ENCODE data around the gene SSTR3. TPM values are rescaled to one million over a fixed set of nuclear protein-coding genes. Genes with fewer than 3 reads are reported as not detected.

The SSTR3 gene
- total and polyA plus RNA-seq, 2 of the 13 experiments (the other 11 are each of a cell fraction or from before 2014, with no cell fraction given): 0.08 to 0.64 TPM

DNA sequence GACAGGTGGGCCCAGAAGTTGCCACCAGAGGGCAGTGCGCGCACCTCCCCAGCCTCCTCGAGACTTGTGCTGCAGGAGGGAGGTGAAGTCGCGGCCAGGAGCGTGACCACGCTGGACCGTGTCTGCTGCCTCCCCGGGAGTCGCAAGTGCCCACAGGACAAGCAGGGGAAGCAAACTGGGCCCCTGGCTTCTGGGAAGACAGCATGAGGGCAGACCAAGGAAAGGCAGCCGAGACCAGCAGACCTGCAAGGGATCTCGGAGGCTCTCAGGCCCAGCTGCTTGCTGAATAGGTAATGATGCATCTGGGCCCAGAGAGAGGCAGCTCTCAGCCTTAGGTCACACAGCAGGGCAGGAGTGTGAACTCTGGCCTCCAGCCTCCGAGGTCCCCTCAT is 45.6 kb downstream of the SSTR3 start (continued):
- TF ChIP-seq, protein P1, sequence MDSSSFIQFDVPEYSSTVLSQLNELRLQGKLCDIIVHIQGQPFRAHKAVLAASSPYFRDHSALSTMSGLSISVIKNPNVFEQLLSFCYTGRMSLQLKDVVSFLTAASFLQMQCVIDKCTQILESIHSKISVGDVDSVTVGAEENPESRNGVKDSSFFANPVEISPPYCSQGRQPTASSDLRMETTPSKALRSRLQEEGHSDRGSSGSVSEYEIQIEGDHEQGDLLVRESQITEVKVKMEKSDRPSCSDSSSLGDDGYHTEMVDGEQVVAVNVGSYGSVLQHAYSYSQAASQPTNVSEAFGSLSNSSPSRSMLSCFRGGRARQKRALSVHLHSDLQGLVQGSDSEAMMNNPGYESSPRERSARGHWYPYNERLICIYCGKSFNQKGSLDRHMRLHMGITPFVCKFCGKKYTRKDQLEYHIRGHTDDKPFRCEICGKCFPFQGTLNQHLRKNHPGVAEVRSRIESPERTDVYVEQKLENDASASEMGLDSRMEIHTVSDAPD (CRISPR knock-in tag; IDR thresholded peaks at IDR 0.05): no peak
- no peak for TF ChIP-seq ZNF569 (CRISPR knock-in tag; IDR thresholded peaks at IDR 0.05; ENCODE audit: borderline replicate concordance)
- TF ChIP-seq, protein P2, sequence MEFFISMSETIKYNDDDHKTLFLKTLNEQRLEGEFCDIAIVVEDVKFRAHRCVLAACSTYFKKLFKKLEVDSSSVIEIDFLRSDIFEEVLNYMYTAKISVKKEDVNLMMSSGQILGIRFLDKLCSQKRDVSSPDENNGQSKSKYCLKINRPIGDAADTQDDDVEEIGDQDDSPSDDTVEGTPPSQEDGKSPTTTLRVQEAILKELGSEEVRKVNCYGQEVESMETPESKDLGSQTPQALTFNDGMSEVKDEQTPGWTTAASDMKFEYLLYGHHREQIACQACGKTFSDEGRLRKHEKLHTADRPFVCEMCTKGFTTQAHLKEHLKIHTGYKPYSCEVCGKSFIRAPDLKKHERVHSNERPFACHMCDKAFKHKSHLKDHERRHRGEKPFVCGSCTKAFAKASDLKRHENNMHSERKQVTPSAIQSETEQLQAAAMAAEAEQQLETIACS (CRISPR knock-in tag; IDR thresholded peaks at IDR 0.05): no peak
- TF ChIP-seq ATF1 (CRISPR knock-in tag; IDR thresholded peaks at IDR 0.05): no peak
- no peak for TF ChIP-seq ZBTB46 (CRISPR knock-in tag; IDR thresholded peaks at IDR 0.05; ENCODE audit: borderline replicate concordance)
- no peak for TF ChIP-seq SP5 (CRISPR knock-in tag; IDR thresholded peaks at IDR 0.05; ENCODE audit: borderline replicate concordance, low read depth)
- TF ChIP-seq CCAR2 (optimal IDR thresholded peaks at IDR 0.05; ENCODE audit: low read depth, low read length): no peak
- no peak for TF ChIP-seq EHMT2 (IDR thresholded peaks at IDR 0.05; ENCODE audit: borderline replicate concordance, low read depth, low read length)
- no peak for TF ChIP-seq ZSCAN9 (CRISPR knock-in tag; IDR thresholded peaks at IDR 0.05; ENCODE audit: borderline replicate concordance)
- no peak for TF ChIP-seq PHB2 (IDR thresholded peaks at IDR 0.05; ENCODE audit: partially characterized antibody)
- TF ChIP-seq ZNF512B (CRISPR knock-in tag; IDR thresholded peaks at IDR 0.05; ENCODE audit: borderline replicate concordance): 0 out of 2 replicates have a peak, but pooled peaks have one; percentile 33
- no peak for TF ChIP-seq EEA1 (CRISPR knock-in tag; IDR thresholded peaks at IDR 0.05; ENCODE audit: borderline replicate concordance)
- TF ChIP-seq, protein P3, sequence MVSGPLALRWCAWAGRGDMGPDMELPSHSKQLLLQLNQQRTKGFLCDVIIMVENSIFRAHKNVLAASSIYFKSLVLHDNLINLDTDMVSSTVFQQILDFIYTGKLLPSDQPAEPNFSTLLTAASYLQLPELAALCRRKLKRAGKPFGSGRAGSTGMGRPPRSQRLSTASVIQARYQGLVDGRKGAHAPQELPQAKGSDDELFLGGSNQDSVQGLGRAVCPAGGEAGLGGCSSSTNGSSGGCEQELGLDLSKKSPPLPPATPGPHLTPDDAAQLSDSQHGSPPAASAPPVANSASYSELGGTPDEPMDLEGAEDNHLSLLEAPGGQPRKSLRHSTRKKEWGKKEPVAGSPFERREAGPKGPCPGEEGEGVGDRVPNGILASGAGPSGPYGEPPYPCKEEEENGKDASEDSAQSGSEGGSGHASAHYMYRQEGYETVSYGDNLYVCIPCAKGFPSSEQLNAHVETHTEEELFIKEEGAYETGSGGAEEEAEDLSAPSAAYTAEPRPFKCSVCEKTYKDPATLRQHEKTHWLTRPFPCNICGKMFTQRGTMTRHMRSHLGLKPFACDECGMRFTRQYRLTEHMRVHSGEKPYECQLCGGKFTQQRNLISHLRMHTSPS (CRISPR knock-in tag; IDR thresholded peaks at IDR 0.05; ENCODE audit: low read depth): no peak
- no peak for TF ChIP-seq ZNF747 (CRISPR knock-in tag; IDR thresholded peaks at IDR 0.05; ENCODE audit: borderline replicate concordance)
- TF ChIP-seq ZNF253 (CRISPR knock-in tag; IDR thresholded peaks at IDR 0.05; ENCODE audit: borderline replicate concordance): no peak
- TF ChIP-seq NFKB2 (CRISPR knock-in tag; IDR thresholded peaks at IDR 0.05; ENCODE audit: borderline replicate concordance): no peak; the same call in 1 of the 2 replicates
- TF ChIP-seq, protein P4, sequence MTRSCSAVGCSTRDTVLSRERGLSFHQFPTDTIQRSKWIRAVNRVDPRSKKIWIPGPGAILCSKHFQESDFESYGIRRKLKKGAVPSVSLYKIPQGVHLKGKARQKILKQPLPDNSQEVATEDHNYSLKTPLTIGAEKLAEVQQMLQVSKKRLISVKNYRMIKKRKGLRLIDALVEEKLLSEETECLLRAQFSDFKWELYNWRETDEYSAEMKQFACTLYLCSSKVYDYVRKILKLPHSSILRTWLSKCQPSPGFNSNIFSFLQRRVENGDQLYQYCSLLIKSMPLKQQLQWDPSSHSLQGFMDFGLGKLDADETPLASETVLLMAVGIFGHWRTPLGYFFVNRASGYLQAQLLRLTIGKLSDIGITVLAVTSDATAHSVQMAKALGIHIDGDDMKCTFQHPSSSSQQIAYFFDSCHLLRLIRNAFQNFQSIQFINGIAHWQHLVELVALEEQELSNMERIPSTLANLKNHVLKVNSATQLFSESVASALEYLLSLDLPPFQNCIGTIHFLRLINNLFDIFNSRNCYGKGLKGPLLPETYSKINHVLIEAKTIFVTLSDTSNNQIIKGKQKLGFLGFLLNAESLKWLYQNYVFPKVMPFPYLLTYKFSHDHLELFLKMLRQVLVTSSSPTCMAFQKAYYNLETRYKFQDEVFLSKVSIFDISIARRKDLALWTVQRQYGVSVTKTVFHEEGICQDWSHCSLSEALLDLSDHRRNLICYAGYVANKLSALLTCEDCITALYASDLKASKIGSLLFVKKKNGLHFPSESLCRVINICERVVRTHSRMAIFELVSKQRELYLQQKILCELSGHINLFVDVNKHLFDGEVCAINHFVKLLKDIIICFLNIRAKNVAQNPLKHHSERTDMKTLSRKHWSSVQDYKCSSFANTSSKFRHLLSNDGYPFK (CRISPR knock-in tag; IDR thresholded peaks at IDR 0.05; ENCODE audit: borderline replicate concordance): no peak
- TF ChIP-seq ZNF501 (CRISPR knock-in tag; IDR thresholded peaks at IDR 0.05): no peak
